Activated CD8-positive, alpha-beta memory T cell treated with anti-CD3 and anti-CD28 coated beads for 4 hours (primary cell): Measurements from ENCODE around the gene NPM1.
"Not testable (repeated sequence)": the region's sequence is repeated elsewhere in the genome, so short reads cannot be mapped to it uniquely, and the experiment has no call there.

Source experiments
- DNase-seq, 2 donors: peaks; one replicate each; pipeline ENCODE4 v3.0.0-alpha.2; 2020; ENCODE audit warnings: low read depth in 2 of 2

NPM1 gene

GRCh38 chr5:171387345-171387969 is at the start of gene NPM1:
Gene NPM1, plus strand, starts transcription at chr5:171387849. Its CDS starts 100 bp downstream, at chr5:171387949.
- DNase-seq = peak; percentile 95 to 98

- DNase-seq = no peak
Observed at GRCh38 chr5:171340042-171340441, 47.6 kb upstream of the NPM1 start.

- no peak for DNase-seq
Observed at GRCh38 chr5:171340491-171340890, 47.2 kb upstream of the NPM1 start.

GRCh38 chr5:171342362-171343111 is 45.1 kb upstream of the NPM1 start:
- DNase-seq = no peak

GRCh38 chr5:171344936-171345608 is 42.6 kb upstream of the NPM1 start:
- no peak for DNase-seq

- DNase-seq = no peak
Observed at GRCh38 chr5:171351536-171352073, 36.0 kb upstream of the NPM1 start.

GRCh38 chr5:171355302-171355724 is 32.3 kb upstream of the NPM1 start:
- DNase-seq = no peak

GRCh38 chr5:171357843-171358242 is 29.8 kb upstream of the NPM1 start:
- no peak for DNase-seq

- not testable (repeated sequence) for DNase-seq
Observed at GRCh38 chr5:171361151-171361550, 26.5 kb upstream of the NPM1 start.

- DNase-seq = not testable (repeated sequence)
Observed at GRCh38 chr5:171363249-171363648, 24.4 kb upstream of the NPM1 start.

- DNase-seq = no peak
Observed at GRCh38 chr5:171363846-171364245, 23.8 kb upstream of the NPM1 start.

GRCh38 chr5:171365351-171365750 is 22.3 kb upstream of the NPM1 start:
- DNase-seq = no peak

GRCh38 chr5:171366645-171367044 is 21.0 kb upstream of the NPM1 start:
- no peak for DNase-seq

- no peak for DNase-seq
Observed at GRCh38 chr5:171367424-171368370, 20.0 kb upstream of the NPM1 start.

- DNase-seq = no peak
Observed at GRCh38 chr5:171369056-171369455, 18.6 kb upstream of the NPM1 start.

GRCh38 chr5:171369898-171370297 is 17.8 kb upstream of the NPM1 start:
- DNase-seq = no peak

GRCh38 chr5:171370881-171371280 is 16.8 kb upstream of the NPM1 start:
- DNase-seq = not testable (repeated sequence)

GRCh38 chr5:171371326-171371725 is 16.3 kb upstream of the NPM1 start:
- DNase-seq = no peak

GRCh38 chr5:171379961-171380360 is 7.7 kb upstream of the NPM1 start:
- DNase-seq = no peak

- DNase-seq = not testable (repeated sequence)
Observed at GRCh38 chr5:171384416-171384815, 3.2 kb upstream of the NPM1 start.

GRCh38 chr5:171384999-171385398 is 2.6 kb upstream of the NPM1 start:
- not testable (repeated sequence) for DNase-seq
